ENCODE data around the gene CTNNA3. TPM values are rescaled to one million over a fixed set of nuclear protein-coding genes. Genes with fewer than 3 reads are reported as not detected.

CTNNA3 gene
- total and polyA plus RNA-seq, 2 donors: 2.0 to 26.1 TPM

DNA sequence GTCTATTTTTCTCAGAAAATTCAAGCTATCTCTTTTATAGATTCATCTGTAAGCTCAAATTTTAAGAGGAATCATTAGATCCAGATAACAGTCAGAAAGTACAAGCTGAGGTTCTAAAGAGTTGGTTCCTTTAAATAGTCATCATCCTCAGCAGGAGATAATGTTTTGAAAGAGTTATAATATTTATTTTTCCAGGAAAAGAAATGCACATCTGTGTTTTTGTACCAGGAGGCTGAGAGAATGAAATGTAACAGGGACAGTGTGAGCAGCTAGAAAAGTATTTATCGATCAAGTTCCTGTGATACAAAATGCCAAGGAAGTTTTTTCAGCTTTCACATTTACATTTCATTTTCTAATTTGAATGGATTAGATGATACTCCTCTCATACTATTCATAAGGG lies 890.4 kb downstream of the CTNNA3 start:
- Histone ChIP-seq H3K4me1 (ENCODE audit: insufficient read depth) (no peaks in the 10 kb centered on the region), H3K4me3 (ENCODE audit: low read depth, low read length) (no peak overlapping the region)
- WGBS: 76% methylated on average over 1 of the region's 1 CpG

DNA sequence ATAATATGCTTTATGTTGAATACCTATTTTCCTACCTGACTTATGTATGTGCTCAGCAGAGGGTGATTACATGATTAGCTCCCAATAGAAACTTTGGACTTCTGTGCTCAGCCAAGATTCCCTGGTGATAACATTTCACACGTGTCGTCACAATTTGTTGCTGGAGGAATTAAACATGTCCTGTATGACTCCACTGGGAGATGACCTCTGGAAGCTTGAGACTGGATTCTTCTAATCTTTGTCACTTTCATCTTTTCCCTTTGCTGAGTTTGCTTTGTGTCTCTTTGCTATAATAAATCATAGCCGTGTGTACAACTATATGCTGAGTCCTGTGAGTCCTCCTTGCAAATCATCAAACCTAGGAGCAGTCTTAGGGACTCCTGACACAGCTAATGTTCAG lies 891.0 kb downstream of the CTNNA3 start:
- H3K36me3 ChIP-seq (ENCODE audit: insufficient read depth): no peaks in the 10 kb centered on the region
- H3K27ac ChIP-seq (ENCODE audit: low read depth): no peak overlapping the region
- 37% methylated on average over 3 of the region's 3 CpGs for WGBS
- DNase-seq (ENCODE audit: extremely low spot score): no peak
- no peaks in the 10 kb centered on the region for H3K4me1 ChIP-seq (ENCODE audit: insufficient read depth)
- no peak overlapping the region for H3K4me3 ChIP-seq (ENCODE audit: low read depth, low read length)

More for the DNA sequence above, 890.4 kb downstream of the CTNNA3 start:
- no peak for DNase-seq (ENCODE audit: extremely low spot score)
- H3K27ac ChIP-seq (ENCODE audit: low read depth): no peak overlapping the region
- no peaks in the 10 kb centered on the region for H3K36me3 ChIP-seq (ENCODE audit: insufficient read depth)

GRCh38 chr10:66803174-66803573 lies 892.8 kb downstream of the CTNNA3 start:
- whole genome bisulfite sequencing: 57% methylated on average over 3 of the region's 3 CpGs
- no peaks in the 10 kb centered on the region for H3K4me1 ChIP-seq (ENCODE audit: insufficient read depth)
- H3K27ac ChIP-seq (ENCODE audit: low read depth): no peak overlapping the region
- no peak for DNase-seq (ENCODE audit: extremely low spot score)
- no peak overlapping the region for H3K4me3 ChIP-seq (ENCODE audit: low read depth, low read length)
- no peaks in the 10 kb centered on the region for H3K36me3 ChIP-seq (ENCODE audit: insufficient read depth)

DNA sequence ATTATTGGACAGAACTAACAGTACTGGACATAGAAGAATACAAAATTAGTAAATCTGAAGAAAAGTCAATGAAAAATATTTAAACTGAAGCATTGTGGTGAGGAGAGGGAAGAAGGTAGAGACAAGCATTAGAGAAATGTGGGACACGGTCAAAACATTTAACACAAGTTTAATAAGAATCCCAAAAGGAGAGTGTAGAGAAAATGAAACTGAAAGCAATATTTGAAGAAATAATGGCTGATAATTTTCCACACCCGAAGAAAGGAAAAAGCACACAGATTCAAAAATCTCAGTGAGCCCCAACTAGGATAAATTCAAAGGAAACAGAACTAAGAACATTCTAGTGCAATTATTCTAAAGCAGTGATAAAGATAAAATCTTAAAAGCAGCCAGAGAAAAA lies 896.5 kb downstream of the CTNNA3 start:
- H3K36me3 ChIP-seq (ENCODE audit: insufficient read depth): no peaks in the 10 kb centered on the region
- no peak for DNase-seq (ENCODE audit: extremely low spot score)
- no peaks in the 10 kb centered on the region for H3K4me1 ChIP-seq (ENCODE audit: insufficient read depth)
- no peak overlapping the region for H3K27ac ChIP-seq (ENCODE audit: low read depth)
- no peak overlapping the region for H3K4me3 ChIP-seq (ENCODE audit: low read depth, low read length)
- 77% methylated on average over 2 of the region's 2 CpGs for WGBS

- Histone ChIP-seq H3K27ac (ENCODE audit: low read depth) (no peak overlapping the region), H3K4me1 (ENCODE audit: insufficient read depth) (no peaks in the 10 kb centered on the region), H3K4me3 (ENCODE audit: low read depth, low read length) (no peak overlapping the region), H3K36me3 (ENCODE audit: insufficient read depth) (no peaks in the 10 kb centered on the region)
- no peak for DNase-seq (ENCODE audit: extremely low spot score)
- WGBS: 51% methylated on average over 2 of the region's 2 CpGs
These were observed 900.1 kb downstream of the CTNNA3 start for GRCh38 chr10:66795866-66796265.

DNA sequence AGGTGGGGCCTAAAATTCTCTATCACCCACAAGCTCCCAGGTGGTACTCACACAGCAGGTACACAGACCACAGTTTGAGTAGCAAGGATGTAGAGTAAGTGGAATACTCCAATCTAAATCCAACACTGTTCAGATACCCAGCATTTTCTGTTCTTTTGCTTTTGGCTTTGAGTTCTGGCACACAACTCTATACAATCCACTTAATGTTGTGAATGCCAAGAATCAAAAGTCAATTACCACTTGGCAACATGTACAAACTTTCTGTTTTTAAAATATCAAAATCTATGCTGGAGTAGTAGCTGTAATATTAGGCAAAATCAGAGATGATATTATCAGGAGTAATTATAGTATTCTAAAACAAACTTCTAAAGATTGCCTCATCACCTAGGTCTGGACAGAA lies 903.6 kb downstream of the CTNNA3 start:
- H3K4me3 ChIP-seq (ENCODE audit: low read depth, low read length): no peak overlapping the region
- H3K36me3 ChIP-seq (ENCODE audit: insufficient read depth): no peaks in the 10 kb centered on the region
- no peak overlapping the region for H3K27ac ChIP-seq (ENCODE audit: low read depth)
- no peak for DNase-seq (ENCODE audit: extremely low spot score)
- H3K4me1 ChIP-seq (ENCODE audit: insufficient read depth): no peaks in the 10 kb centered on the region

- 35% methylated on average over 7 of the region's 7 CpGs for WGBS
- Histone ChIP-seq H3K4me3 (ENCODE audit: low read depth, low read length) (no peak overlapping the region), H3K36me3 (ENCODE audit: insufficient read depth) (no peaks in the 10 kb centered on the region), H3K27ac (ENCODE audit: low read depth) (no peak overlapping the region), H3K4me1 (ENCODE audit: insufficient read depth) (no peaks in the 10 kb centered on the region)
- no peak for DNase-seq (ENCODE audit: extremely low spot score)
These were observed 907.6 kb downstream of the CTNNA3 start for GRCh38 chr10:66788178-66788987.

- H3K4me3 ChIP-seq (ENCODE audit: low read depth, low read length): no peak overlapping the region
These were observed 909.3 kb downstream of the CTNNA3 start for GRCh38 chr10:66786709-66787108.

DNA sequence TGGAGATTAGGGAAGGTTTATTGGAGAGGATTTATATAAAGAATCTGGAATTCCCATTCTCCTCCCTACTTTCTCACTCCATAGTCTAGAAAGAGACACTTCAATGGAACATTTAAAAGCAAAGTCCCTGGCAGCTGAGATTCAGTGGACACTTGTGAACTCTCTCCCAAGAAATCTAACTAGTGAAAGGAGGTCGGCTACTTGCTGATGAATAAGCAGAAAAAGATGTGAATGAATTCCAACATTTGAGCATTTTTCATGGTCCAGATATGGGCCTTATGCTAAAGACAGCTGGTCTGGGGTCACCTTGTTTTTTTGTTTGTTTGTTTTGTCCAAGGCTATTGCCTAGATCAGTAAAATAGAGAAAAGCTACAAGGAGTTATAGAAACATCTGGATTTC lies 911.2 kb downstream of the CTNNA3 start:
- WGBS: 60% methylated on average over 1 of the region's 1 CpG

More at GRCh38 chr10:66786709-66787108, 909.3 kb downstream of the CTNNA3 start:
- WGBS: 98% methylated on average over 1 of the region's 1 CpG
- no peaks in the 10 kb centered on the region for H3K36me3 ChIP-seq (ENCODE audit: insufficient read depth)
- no peak overlapping the region for H3K27ac ChIP-seq (ENCODE audit: low read depth)
- no peaks in the 10 kb centered on the region for H3K4me1 ChIP-seq (ENCODE audit: insufficient read depth)
- DNase-seq (ENCODE audit: extremely low spot score): no peak

DNA sequence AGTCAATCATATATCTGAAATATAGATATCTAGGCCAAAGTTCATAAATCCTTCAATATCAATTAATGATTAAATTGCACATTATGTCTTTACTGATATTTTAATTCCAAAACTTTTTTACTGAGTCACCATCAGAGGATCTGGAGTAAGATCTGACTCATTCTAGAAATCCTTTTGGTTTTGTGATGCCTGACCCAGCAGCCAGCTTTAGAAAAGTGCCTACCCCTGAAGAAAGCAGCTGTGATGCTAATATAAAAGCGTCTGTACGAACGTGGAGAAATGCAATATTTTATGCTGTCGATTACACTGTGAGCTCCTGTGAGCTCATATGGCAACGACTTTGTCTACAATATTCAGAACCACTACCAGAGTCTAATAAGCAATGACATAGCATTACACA lies 912.7 kb downstream of the CTNNA3 start:
- Histone ChIP-seq H3K36me3 (ENCODE audit: insufficient read depth) (no peaks in the 10 kb centered on the region), H3K27ac (ENCODE audit: low read depth) (no peak overlapping the region), H3K4me3 (ENCODE audit: low read depth, low read length) (no peak overlapping the region), H3K4me1 (ENCODE audit: insufficient read depth) (no peaks in the 10 kb centered on the region)
- DNase-seq (ENCODE audit: extremely low spot score): no peak
- 69% methylated on average over 5 of the region's 5 CpGs for WGBS

More for the DNA sequence above, 911.2 kb downstream of the CTNNA3 start:
- no peak overlapping the region for H3K4me3 ChIP-seq (ENCODE audit: low read depth, low read length)
- no peak for DNase-seq (ENCODE audit: extremely low spot score)
- no peaks in the 10 kb centered on the region for H3K4me1 ChIP-seq (ENCODE audit: insufficient read depth)
- no peak overlapping the region for H3K27ac ChIP-seq (ENCODE audit: low read depth)
- no peaks in the 10 kb centered on the region for H3K36me3 ChIP-seq (ENCODE audit: insufficient read depth)

- 96% methylated on average over 1 of the region's 1 CpG for WGBS
- DNase-seq (ENCODE audit: extremely low spot score): no peak
- Histone ChIP-seq H3K4me1 (ENCODE audit: insufficient read depth) (no peaks in the 10 kb centered on the region), H3K36me3 (ENCODE audit: insufficient read depth) (no peaks in the 10 kb centered on the region), H3K27ac (ENCODE audit: low read depth) (no peak overlapping the region), H3K4me3 (ENCODE audit: low read depth, low read length) (no peak overlapping the region)
These were observed 913.2 kb downstream of the CTNNA3 start for GRCh38 chr10:66782776-66783175.

- no peak overlapping the region for H3K27ac ChIP-seq (ENCODE audit: low read depth)
- DNase-seq (ENCODE audit: extremely low spot score): no peak
- no peak overlapping the region for H3K4me3 ChIP-seq (ENCODE audit: low read depth, low read length)
- H3K4me1 ChIP-seq (ENCODE audit: insufficient read depth): no peaks in the 10 kb centered on the region
- no peaks in the 10 kb centered on the region for H3K36me3 ChIP-seq (ENCODE audit: insufficient read depth)
These were observed 913.9 kb downstream of the CTNNA3 start for GRCh38 chr10:66782144-66782543.

DNA sequence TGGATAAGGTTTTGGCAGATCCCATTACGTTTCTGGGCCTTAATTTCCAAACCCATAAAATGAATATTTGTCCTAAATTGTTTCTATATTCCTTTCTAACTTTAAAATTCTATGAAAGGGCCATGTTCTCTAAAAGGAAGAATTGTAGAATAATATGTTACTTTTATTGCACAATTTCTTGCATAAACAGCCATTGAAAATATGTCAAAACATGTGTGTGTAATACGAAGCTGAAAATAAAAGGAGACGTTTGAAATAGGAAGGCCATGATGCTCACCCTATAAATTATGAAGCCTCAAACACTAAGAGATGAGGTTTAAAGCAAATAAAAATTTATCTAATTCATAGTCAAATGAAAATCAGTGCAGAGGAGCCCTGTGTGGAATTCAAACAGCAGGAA lies 915.2 kb downstream of the CTNNA3 start:
- Histone ChIP-seq H3K4me1 (ENCODE audit: insufficient read depth) (no peaks in the 10 kb centered on the region), H3K4me3 (ENCODE audit: low read depth, low read length) (no peak overlapping the region), H3K36me3 (ENCODE audit: insufficient read depth) (no peaks in the 10 kb centered on the region), H3K27ac (ENCODE audit: low read depth) (no peak overlapping the region)
- no peak for DNase-seq (ENCODE audit: extremely low spot score)
- WGBS: 63% methylated on average over 3 of the region's 3 CpGs

- Histone ChIP-seq H3K4me1 (ENCODE audit: insufficient read depth) (no peaks in the 10 kb centered on the region), H3K27ac (ENCODE audit: low read depth) (no peak overlapping the region), H3K36me3 (ENCODE audit: insufficient read depth) (no peaks in the 10 kb centered on the region), H3K4me3 (ENCODE audit: low read depth, low read length) (no peak overlapping the region)
- no peak for DNase-seq (ENCODE audit: extremely low spot score)
- 61% methylated on average over 4 of the region's 4 CpGs for WGBS
These were observed 917.6 kb downstream of the CTNNA3 start for GRCh38 chr10:66778351-66778750.

Measured in urinary bladder (tissue), 4 donors.